ENCODE data around the gene TMEM131L. TPM values are rescaled to one million over a fixed set of nuclear protein-coding genes. Genes with fewer than 3 reads are reported as not detected.
"Not testable (repeated sequence)": the region's sequence is repeated elsewhere in the genome, so short reads cannot be mapped to it uniquely, and the experiment has no call there.

Gene TMEM131L
- total RNA-seq, 1 donor from 2014 or later, result 18.6 TPM

DNA sequence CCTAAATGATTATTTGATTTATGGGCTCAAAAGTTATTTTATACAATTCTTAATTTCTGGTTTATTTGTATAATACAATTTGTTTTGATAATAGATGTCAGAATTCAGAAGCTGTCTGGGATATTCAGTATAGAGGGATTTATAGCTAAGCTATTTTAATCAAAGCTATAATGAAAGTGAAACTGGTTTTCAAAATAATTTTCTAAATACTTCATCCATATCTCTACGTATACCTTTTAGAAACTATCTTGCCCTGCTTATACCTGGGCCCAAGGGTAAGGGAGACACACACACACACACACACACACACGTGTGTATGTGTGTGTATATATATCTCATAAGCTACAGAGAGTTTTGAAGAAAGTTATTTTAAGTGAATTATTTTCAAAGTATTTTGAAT is 2.9 kb downstream of the TMEM131L start:
- Histone ChIP-seq H3K79me2 (ENCODE audit: insufficient read depth, low read length) (peaks cover 56% of the 10 kb centered on the region), H3K9me3 (ENCODE audit: insufficient read depth, low read depth, low read length) (no peaks in the 10 kb centered on the region), H3K4me1 (ENCODE audit: insufficient read depth, low read length) (peaks cover 4% of the 10 kb centered on the region), H3K4me3 (ENCODE audit: insufficient read depth, low read depth, low read length) (no peak overlapping the region), H4K20me1 (ENCODE audit: insufficient read depth, low read length) (peaks cover 37% of the 10 kb centered on the region), H2AFZ (ENCODE audit: low read depth, low read length) (no peak overlapping the region), H3K27ac (ENCODE audit: low read depth, low read length) (no peak overlapping the region), H3K36me3 (ENCODE audit: insufficient read depth, low read length) (no peaks in the 10 kb centered on the region), H3K27me3 (ENCODE audit: insufficient read depth, low read length) (no peaks in the 10 kb centered on the region), H3K9ac (ENCODE audit: low read length) (no peak overlapping the region), H3K4me2 (ENCODE audit: low read length) (peak overlapping the region; percentile 49)
- Mint-ChIP-seq H3K4me1 (ENCODE audit: low read depth, unreplicated experiment) (peaks cover 17% of the 10 kb centered on the region), H3K27me3 (ENCODE audit: low read depth, unreplicated experiment) (no peaks in the 10 kb centered on the region), H3K36me3 (ENCODE audit: low read depth, unreplicated experiment) (peaks cover 6% of the 10 kb centered on the region), H3K27ac (ENCODE audit: unreplicated experiment) (no peak overlapping the region), H3K9me3 (ENCODE audit: unreplicated experiment) (no peaks in the 10 kb centered on the region), H3K4me3 (ENCODE audit: unreplicated experiment) (peak overlapping the region; percentile 45)
- DNase-seq (ENCODE audit: low read depth) (no peak), FAIRE-seq (no peak)
- TF ChIP-seq, protein P1, sequence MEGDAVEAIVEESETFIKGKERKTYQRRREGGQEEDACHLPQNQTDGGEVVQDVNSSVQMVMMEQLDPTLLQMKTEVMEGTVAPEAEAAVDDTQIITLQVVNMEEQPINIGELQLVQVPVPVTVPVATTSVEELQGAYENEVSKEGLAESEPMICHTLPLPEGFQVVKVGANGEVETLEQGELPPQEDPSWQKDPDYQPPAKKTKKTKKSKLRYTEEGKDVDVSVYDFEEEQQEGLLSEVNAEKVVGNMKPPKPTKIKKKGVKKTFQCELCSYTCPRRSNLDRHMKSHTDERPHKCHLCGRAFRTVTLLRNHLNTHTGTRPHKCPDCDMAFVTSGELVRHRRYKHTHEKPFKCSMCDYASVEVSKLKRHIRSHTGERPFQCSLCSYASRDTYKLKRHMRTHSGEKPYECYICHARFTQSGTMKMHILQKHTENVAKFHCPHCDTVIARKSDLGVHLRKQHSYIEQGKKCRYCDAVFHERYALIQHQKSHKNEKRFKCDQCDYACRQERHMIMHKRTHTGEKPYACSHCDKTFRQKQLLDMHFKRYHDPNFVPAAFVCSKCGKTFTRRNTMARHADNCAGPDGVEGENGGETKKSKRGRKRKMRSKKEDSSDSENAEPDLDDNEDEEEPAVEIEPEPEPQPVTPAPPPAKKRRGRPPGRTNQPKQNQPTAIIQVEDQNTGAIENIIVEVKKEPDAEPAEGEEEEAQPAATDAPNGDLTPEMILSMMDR (IDR thresholded peaks at IDR 0.05; ENCODE audit: insufficient read depth, low read depth, low read length), result no peak
- TF ChIP-seq EZH2 (IDR thresholded peaks at IDR 0.05; ENCODE audit: insufficient read depth, low read length), result no peak

DNA sequence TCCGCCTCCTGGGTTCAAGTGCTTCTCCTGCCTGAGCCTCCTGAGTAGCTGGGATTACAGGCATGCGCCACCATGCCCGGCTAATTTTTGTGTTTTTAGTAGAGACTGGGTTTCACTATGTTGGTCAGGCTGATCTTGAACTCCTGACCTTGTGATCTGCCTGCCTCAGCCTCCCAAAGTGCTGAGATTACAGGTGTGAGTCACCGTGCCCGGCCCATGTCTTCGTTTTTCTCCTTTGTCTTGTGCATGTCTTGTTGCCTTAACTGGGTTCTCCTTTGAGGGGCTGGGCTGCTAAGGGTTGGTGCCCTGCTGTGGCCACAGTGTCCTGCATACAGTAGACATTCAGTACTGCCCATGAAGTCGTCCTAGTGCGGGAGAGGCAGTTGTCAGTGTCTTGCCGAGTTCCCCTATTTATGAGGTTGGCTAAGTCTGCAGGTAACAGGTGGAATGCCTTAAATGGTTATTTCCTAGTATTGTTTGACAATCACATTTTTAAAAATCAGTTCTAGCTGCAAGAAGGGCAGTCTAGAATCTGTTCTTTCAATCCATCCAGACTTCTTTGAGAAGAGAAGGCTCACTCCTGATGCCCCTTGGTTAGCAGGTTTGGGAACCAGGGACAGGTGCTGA is 5.0 kb downstream of the TMEM131L start:
- H3K4me1 ChIP-seq (ENCODE audit: insufficient read depth, low read length); H3K4me2 ChIP-seq (ENCODE audit: low read length); H3K36me3 ChIP-seq (ENCODE audit: insufficient read depth, low read length); H3K9me3 Mint-ChIP-seq (ENCODE audit: unreplicated experiment); FAIRE-seq; H3K9me3 ChIP-seq (ENCODE audit: insufficient read depth, low read depth, low read length); H3K27me3 ChIP-seq (ENCODE audit: insufficient read depth, low read length); H3K4me3 Mint-ChIP-seq (ENCODE audit: unreplicated experiment); H3K9ac ChIP-seq (ENCODE audit: low read length); H3K4me3 ChIP-seq (ENCODE audit: insufficient read depth, low read depth, low read length); DNase-seq (ENCODE audit: low read depth); H3K27me3 Mint-ChIP-seq (ENCODE audit: low read depth, unreplicated experiment); H3K27ac ChIP-seq (ENCODE audit: low read depth, low read length); H3K27ac Mint-ChIP-seq (ENCODE audit: unreplicated experiment); H2AFZ ChIP-seq (ENCODE audit: low read depth, low read length): not testable (repeated sequence)
- Histone ChIP-seq H4K20me1 (ENCODE audit: insufficient read depth, low read length) (peaks cover 37% of the 10 kb centered on the region), H3K79me2 (ENCODE audit: insufficient read depth, low read length) (peaks cover 58% of the 10 kb centered on the region)
- Mint-ChIP-seq H3K4me1 (ENCODE audit: low read depth, unreplicated experiment) (peaks cover 17% of the 10 kb centered on the region), H3K36me3 (ENCODE audit: low read depth, unreplicated experiment) (peaks cover 15% of the 10 kb centered on the region)

DNA sequence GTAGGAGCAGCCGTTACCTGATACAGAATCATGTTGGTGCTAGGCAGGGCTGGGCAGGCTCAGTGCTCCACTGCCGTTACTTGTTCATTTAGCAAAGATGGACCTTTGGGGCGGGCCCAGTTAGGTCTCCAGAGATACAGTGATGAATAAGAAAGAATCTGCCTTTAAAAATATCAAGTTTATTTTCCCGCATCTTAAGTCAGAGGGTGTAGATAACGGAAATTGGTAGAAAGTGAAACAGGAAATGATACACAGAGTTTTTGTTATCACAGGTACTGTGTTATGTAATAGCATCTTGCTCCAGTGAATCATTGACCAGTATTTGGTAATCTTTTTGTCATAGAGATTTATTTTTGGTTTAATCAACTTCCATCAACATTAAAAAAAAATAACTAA is 5.5 kb downstream of the TMEM131L start:
- H3K4me1 ChIP-seq (ENCODE audit: insufficient read depth, low read length), result peaks cover 4% of the 10 kb centered on the region
- Mint-ChIP-seq H3K27ac (ENCODE audit: unreplicated experiment) (no peak overlapping the region), H3K4me3 (ENCODE audit: unreplicated experiment) (no peak overlapping the region), H3K4me1 (ENCODE audit: low read depth, unreplicated experiment) (peaks cover 17% of the 10 kb centered on the region), H3K27me3 (ENCODE audit: low read depth, unreplicated experiment) (no peaks in the 10 kb centered on the region), H3K9me3 (ENCODE audit: unreplicated experiment) (no peaks in the 10 kb centered on the region), H3K36me3 (ENCODE audit: low read depth, unreplicated experiment) (peaks cover 15% of the 10 kb centered on the region)
- H3K27ac ChIP-seq (ENCODE audit: low read depth, low read length), result no peak overlapping the region
- no peak overlapping the region for H3K4me2 ChIP-seq (ENCODE audit: low read length)
- H3K36me3 ChIP-seq (ENCODE audit: insufficient read depth, low read length), result no peaks in the 10 kb centered on the region
- H3K9me3 ChIP-seq (ENCODE audit: insufficient read depth, low read depth, low read length), result no peaks in the 10 kb centered on the region
- no peak for TF ChIP-seq EZH2 (IDR thresholded peaks at IDR 0.05; ENCODE audit: insufficient read depth, low read length)
- TF ChIP-seq, protein P1 (IDR thresholded peaks at IDR 0.05; ENCODE audit: insufficient read depth, low read depth, low read length), result no peak
- DNase-seq (ENCODE audit: low read depth) (no peak), FAIRE-seq (no peak)
- H3K9ac ChIP-seq (ENCODE audit: low read length), result no peak overlapping the region
- H4K20me1 ChIP-seq (ENCODE audit: insufficient read depth, low read length), result peaks cover 37% of the 10 kb centered on the region
- H3K27me3 ChIP-seq (ENCODE audit: insufficient read depth, low read length), result no peaks in the 10 kb centered on the region
- H2AFZ ChIP-seq (ENCODE audit: low read depth, low read length), result no peak overlapping the region
- H3K79me2 ChIP-seq (ENCODE audit: insufficient read depth, low read length), result peaks cover 58% of the 10 kb centered on the region
- no peak overlapping the region for H3K4me3 ChIP-seq (ENCODE audit: insufficient read depth, low read depth, low read length)

All from astrocyte (in vitro differentiated cells and primary cell).